GM19452 (cell line): Measurements from ENCODE around the gene GABBR1.

Experiments used
- ATAC-seq: cut with Tn5 transposase; IDR thresholded peaks from one replicate; pipeline ENCODE4 v1.9.1; 2021; ENCODE audit not compliant: unreplicated experiment

GABBR1 gene

GRCh38 chr6:29530671-29531310 is 102.2 kb downstream of the GABBR1 start:
- ATAC-seq: no peak

- no peak for ATAC-seq
Measured at GRCh38 chr6:29529956-29530355, 103.0 kb downstream of the GABBR1 start.

GRCh38 chr6:29528988-29529560 is 103.9 kb downstream of the GABBR1 start:
- ATAC-seq: no peak

GRCh38 chr6:29528300-29528931 is 104.6 kb downstream of the GABBR1 start:
- no peak for ATAC-seq

- ATAC-seq: no peak
Measured at GRCh38 chr6:29527564-29527963, 105.4 kb downstream of the GABBR1 start.

- no peak for ATAC-seq
Measured at GRCh38 chr6:29527126-29527525, 105.9 kb downstream of the GABBR1 start.

- no peak for ATAC-seq
Measured at GRCh38 chr6:29525311-29525639, 107.7 kb downstream of the GABBR1 start.

- no peak for ATAC-seq
Measured at GRCh38 chr6:29524444-29525310, 108.3 kb downstream of the GABBR1 start.

- no peak for ATAC-seq
Measured at GRCh38 chr6:29524044-29524443, 108.9 kb downstream of the GABBR1 start.

- no peak for ATAC-seq
Measured at GRCh38 chr6:29522227-29522626, 110.8 kb downstream of the GABBR1 start.

- ATAC-seq: no peak
Measured at GRCh38 chr6:29521006-29521680, 111.8 kb downstream of the GABBR1 start.

- no peak for ATAC-seq
Measured at GRCh38 chr6:29520232-29520631, 112.8 kb downstream of the GABBR1 start.

- no peak for ATAC-seq
Measured at GRCh38 chr6:29519291-29520010, 113.5 kb downstream of the GABBR1 start.

- ATAC-seq: no peak
Measured at GRCh38 chr6:29517728-29518440, 115.1 kb downstream of the GABBR1 start.

GRCh38 chr6:29517245-29517644 is 115.7 kb downstream of the GABBR1 start:
- ATAC-seq: no peak

- no peak for ATAC-seq
Measured at GRCh38 chr6:29516108-29516507, 116.9 kb downstream of the GABBR1 start.

GRCh38 chr6:29510746-29511300 is 122.2 kb downstream of the GABBR1 start:
- ATAC-seq: no peak

- ATAC-seq: no peak
Measured at GRCh38 chr6:29510202-29510601, 122.8 kb downstream of the GABBR1 start.
